ENCODE data around the gene MUC5AC.
"Not testable (repeated sequence)": the region's sequence is repeated elsewhere in the genome, so short reads cannot be mapped to it uniquely, and the experiment has no call there.

- TF ChIP-seq CTCF, POLR2A (IDR thresholded peaks at IDR 0.05): not testable (repeated sequence)
These were observed 1.9 kb downstream of the MUC5AC start for GRCh38 chr11:1159488-1160220.

Data from adrenal gland (tissue), 5 donors.